ENCODE data around the gene FUS.

Gene FUS

DNA sequence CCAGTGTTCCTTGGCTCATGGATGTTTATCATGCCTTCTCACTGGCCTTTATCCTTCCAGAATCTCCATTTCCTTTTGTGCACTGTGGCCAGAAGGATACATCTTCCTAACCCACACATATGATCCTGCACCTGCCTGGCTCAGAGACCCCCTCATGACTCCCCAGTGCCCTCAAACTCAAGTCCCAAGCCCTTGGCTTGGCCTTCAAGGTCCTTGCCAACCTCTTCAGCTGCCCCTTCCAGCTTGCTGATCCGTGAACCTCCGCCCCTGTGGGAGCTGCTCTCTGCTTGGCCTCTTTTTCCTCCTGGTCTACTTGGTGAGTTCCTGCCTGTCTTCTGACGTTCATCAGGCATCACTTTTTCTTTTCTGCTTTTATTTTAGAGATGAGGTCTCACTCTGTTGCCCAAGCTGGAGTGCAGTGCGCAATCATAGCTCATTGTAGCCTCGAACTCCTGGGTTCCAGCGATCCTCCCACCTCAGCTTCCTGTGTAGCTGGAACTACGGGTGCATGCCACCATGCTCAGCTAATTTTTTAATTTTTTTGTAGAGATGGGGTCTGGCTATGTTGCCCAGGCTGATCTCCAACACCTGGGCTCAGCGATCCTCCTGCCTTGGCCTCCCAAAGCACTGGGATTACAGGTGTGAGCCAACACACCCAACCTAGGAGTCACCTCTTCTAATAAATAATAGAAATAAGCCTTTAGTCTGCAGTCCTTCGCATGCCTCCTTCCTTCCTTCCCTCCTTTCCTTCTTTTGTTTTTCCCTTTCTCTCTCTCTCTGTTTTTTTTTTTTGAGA is 25.1 kb downstream of the FUS start:
- no peak for DNase-seq

DNA sequence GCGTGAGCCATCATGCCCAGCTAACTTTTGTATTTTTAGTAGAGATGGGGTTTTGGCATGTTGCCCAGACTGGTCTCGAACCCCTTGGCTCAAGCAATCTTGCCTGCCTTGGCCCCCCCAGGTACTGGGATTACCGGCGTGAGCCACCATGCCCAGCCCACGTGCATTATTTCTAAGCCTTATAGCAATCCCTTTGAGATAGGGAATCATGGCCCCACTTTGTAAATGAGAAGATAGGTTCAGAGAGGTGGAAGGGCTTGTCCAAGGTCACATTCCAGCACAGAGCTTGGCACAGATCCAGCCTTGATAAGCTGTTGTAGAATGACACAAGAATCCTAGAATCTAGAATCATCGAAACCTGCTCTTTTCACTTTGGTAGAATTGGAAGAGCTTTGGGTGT is 26.8 kb downstream of the FUS start:
- DNase-seq: no peak

DNA sequence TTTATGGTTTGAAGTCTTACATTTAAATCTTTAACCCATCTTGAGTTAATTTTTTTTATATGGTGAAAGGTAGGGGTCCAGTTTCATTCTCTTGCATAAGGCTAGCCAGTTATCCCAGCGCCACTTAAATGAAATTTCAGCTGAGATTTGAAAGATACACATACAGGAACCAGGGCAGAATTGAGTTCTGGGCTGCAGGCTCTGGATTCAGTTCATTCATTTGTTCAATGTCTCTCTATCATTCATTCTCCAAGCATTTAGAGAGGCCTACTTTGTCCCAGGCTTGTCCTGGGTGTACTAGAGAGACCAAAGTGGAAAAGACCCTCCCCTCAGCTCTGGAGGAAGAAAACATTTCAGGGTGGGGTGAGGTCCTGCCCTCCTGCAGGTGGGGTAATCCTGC is 33.4 kb downstream of the FUS start:
- DNase-seq: no peak

DNA sequence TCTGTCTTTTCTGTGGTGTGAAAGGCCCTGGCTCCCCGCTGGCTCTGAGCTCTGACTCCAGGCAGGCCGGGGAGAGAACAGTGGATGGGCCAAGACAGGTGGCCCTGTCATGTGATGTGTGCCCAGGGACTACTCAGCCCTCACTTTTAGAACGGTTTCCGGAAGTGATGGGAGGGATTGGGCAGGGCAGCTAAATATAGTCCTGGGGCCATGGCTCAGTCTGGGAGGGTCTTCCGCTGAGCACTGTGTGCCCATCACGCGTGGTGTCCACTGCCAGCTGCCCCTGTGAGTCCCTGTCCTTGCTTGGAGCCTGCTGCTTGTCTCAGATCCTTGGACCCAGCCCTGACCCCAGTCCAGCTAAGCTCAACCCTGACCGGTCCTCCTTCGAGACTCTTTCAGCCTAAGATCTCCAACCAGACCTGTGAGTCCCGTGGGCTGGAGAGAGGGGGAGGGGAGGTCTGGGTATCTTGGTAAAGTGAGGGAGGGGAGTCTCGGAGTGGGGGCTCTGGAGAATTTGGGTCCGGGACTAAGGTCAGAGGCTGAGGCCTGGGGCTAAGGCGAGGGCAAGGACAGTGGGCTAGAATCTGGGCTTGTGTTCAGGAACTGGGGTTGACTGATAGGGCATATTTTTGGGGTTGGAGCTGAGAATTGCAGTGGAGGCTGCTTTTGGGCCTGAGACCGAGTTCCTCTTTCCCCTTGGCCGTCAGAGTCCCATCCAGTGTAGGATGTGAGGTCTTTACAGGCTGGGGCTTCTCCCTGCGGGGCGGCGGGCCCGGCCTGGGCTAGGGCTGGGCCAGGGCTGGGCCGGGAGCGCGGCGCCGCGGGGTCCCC is 34.2 kb downstream of the FUS start, which contains the start of gene TRIM72:
TRIM72 (plus strand) TSS at position 243 of the 831 bp plus-strand sequence. CDS start 620 bp downstream, outside the sequence.
- no peak for DNase-seq

DNA sequence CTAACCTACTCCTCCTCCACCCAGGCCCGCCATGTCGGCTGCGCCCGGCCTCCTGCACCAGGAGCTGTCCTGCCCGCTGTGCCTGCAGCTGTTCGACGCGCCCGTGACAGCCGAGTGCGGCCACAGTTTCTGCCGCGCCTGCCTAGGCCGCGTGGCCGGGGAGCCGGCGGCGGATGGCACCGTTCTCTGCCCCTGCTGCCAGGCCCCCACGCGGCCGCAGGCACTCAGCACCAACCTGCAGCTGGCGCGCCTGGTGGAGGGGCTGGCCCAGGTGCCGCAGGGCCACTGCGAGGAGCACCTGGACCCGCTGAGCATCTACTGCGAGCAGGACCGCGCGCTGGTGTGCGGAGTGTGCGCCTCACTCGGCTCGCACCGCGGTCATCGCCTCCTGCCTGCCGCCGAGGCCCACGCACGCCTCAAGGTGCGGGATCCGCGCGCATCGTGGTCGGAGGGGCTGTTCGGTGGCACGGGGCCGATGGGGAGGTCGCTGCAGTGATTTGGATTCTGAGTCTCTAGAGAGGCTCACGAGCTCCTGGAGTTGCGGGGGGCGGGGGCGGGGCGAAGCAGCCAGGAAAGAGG is 34.9 kb downstream of the FUS start:
- DNase-seq: no peak

DNA sequence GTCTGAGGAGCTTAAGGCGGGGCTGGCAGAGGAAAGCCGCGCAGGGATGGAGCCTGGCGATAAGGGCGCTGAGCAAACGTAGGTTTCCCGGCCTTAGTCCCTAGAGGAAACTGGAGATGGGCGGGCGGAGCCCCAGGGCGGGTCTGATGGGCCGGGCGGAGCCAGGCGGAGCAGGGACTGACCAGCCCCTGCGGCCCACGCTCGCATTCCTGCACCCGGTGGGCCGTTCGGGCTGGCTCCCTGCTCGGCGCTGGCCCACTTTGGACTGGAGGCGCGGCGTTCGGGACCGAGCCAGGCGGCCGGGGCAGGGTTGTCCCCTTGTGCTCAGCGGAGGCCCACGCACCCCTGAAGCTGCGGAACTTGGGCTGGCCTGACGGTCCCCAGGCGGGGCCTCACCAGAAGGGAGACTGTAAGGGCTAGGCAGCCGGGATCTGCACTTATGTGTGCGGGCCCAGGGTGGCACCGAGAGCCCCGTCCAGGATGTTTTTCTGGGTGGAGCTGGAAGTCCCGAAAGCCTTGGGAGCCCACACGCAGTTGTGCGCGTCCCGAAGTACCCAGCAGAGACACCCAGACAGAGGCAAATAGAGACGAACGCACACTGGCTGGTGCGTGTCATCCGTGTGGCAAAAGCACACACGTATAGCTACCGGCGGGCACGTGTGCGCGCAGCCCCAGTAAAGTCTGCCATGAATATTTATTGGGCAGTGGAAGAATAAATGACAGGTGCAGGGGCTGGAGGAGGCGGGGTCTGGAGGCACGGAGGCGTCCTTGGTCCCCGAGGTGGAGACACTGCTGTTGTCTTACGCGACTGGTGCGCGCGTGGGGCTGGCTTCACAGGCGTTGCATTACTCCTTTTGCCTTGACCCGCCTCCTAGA is 35.6 kb downstream of the FUS start:
- no peak for DNase-seq

DNA sequence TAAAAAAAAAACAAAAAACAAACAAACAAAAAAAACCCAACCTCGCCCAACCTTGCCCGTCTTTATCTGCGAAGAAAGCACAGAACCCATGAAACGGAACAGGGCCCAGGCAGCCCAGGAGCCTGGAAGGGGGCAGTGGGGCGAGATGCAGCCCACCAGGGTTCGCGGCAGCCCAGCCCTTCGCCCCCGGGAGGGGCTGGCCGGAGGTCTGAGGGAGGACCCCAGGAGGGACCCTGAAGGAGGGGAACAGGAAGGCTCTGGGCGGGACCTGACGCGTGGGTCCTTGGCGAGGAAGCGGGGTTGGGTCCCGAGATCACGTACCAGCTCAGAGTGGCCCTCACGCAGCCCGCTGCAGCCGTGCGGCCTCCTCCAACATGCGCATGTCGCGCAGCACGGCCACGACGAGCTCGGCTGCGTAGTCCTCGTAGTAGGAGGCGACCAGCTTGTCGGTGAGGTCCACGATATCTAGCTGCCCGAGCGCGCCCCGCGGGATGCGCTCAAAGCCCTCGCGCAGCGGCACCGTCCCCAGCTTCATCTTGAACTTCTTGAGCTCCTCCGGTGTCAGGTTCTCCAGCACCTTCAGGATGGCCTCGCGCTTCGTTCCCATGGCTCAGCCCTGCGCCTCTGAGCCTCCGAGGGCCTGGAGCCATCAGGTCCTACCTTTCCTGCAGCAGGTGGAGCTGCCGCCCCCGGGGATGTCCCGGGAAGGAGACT is 36.6 kb downstream of the FUS start, which contains the start of gene PYDC1:
PYDC1 (minus strand) TSS at position 714 of the 714 bp plus-strand sequence; CDS start at position 607, 107 bp downstream.
- DNase-seq: no peak

DNA sequence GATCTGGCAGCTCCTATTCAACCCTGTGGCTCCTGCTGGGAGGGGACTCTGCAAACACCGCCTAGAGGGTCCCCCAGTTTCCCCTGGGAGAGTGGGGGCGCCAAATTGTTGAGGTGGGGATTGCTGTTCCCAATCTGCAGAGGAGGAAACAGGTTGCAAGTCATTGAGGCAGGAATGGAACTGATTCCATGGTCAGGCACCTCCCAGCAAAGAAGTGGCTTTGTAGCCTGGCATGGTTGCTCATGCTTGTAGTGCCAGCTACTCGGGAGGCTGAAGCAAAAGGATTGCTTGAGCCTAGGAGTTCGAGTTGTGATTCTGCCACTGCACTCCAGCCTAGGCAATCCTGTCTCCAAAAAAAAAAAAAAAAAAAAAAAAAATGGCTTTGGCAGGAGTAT is 37.2 kb downstream of the FUS start:
- DNase-seq: no peak

DNA sequence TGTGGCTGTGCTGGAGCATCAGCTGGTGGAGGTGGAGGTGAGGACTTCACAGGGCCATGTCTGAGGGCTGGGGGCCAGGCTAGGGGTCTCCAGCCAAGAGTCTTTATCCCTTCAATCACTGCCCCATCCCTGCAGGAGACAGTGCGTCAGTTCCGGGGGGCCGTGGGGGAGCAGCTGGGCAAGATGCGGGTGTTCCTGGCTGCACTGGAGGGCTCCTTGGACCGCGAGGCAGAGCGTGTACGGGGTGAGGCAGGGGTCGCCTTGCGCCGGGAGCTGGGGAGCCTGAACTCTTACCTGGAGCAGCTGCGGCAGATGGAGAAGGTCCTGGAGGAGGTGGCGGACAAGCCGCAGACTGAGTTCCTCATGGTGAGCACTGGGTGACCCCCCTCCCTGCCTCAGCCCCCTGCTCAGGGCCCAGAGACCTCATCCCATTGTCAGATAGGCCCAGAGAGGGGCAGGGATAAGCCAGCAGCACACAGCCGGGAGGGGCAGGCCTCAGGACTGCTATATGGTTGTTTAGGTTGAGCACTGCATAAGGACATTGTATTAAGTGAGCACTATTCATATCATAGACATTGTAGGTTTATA is 39.3 kb downstream of the FUS start:
- no peak for DNase-seq

DNA sequence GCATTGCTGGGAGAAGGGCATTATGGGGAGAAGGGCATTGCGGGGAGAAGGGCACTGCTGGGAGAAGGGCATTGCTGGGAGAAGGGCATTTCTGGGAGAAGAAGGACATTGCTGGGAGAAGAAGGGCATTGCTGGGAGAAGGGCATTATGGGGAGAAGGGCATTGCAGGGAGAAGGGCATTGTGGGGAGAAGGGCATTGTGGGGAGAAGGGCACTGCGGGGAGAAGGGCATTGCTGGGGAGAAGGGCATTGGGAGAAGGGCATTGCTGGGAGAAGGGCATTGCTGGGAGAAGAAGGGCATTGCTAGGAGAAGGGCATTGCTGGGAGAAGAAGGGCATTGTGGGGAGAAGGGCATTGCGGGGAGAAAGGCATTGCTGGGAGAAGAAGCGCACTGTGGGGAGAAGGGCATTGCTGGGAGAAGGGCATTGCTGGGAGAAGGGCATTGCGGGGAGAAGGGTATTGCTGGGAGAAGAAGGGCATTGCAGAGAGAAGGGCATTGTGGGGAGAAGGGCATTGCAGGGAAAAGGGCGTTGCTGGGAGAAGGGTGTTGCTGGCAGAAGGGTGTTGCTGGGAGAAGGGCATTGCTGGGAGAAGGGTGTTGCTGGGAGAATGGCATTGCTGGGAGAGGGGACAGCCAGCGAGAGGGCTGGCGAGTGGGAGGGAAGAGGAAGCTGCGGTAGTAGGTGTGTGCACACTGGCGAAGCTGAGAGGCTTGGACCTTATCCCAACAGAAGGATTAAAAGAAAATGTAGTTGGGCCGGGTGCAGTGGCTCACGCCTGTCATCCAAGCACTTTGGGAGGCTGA is 41.6 kb downstream of the FUS start:
- DNase-seq: no peak

DNA sequence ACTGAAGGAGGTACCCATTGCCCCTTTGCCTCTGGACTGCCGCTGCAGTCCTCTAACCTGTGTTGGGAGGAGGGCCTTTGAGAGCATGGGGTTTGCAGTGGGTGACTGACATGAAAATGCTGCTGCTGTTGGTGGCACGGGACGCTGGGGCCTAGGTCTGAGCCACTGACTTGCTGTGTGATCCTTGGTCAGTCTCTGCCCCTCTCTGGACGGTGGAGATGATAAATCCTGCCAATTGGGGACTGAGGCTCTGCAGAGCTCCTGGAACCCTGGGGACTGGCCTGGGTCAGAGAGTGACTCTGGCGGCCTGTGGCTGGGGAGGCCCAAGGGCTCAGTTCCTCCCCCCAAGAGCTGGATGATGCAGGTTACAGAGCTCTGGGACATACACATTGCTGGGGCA is 43.1 kb downstream of the FUS start:
- DNase-seq: no peak

DNA sequence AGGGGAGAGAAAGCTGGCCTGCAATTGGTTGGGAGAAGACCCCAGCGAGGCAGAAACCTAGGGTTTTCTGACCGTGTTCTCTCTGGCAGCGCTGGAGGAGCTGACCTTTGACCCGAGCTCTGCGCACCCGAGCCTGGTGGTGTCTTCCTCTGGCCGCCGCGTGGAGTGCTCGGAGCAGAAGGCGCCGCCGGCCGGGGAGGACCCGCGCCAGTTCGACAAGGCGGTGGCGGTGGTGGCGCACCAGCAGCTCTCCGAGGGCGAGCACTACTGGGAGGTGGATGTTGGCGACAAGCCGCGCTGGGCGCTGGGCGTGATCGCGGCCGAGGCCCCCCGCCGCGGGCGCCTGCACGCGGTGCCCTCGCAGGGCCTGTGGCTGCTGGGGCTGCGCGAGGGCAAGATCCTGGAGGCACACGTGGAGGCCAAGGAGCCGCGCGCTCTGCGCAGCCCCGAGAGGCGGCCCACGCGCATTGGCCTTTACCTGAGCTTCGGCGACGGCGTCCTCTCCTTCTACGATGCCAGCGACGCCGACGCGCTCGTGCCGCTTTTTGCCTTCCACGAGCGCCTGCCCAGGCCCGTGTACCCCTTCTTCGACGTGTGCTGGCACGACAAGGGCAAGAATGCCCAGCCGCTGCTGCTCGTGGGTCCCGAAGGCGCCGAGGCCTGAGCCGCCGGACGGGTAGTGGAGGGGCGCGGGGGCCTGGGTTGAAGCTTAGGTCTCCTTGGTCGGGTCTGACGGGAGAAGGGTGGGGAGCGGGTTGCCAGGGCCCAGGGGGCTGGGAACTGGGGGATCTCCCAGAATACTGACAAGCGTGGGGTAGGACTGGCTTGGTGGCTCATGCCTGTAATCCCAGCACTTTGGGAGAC is 44.4 kb downstream of the FUS start:
- DNase-seq: no peak

DNA sequence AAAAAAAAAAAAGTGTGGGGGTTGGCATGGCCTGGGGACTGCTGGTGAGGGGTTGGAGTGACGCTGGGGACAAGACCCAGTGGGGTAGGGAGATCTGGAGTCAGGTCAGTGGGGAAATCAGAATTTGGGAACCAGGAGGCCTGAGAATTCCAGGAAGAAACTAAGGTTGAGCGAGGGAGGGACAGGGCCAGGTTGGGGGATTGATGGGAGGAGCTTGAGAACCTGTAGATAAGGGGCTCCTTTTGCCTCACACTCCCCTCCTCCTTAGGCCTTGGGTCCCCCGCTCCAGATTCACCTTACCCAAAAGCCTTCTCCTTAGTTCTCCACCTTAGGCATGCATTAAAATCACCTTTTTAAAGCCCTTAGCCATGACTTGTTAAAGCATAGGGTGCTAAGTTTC is 45.3 kb downstream of the FUS start:
- DNase-seq: no peak

DNA sequence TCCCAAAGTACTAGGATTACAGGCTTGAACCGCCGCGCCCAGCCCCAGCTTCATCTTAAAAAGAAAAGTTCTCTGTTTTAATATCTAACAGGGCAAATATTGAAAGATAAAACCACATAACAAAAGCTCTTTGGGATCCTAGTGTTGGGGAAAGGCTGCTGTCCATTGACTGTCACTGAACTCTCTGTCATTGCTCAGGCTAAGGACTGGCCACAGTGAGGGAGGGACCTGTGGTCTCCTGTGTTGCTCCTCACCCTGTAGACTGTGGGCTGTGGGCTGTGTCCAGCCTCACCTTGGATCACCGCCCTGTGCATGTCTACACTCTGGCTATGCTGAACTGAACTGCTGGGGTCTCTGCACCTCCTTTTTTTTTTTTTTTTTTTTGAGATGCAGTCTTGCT is 48.3 kb downstream of the FUS start:
- DNase-seq: no peak

DNA sequence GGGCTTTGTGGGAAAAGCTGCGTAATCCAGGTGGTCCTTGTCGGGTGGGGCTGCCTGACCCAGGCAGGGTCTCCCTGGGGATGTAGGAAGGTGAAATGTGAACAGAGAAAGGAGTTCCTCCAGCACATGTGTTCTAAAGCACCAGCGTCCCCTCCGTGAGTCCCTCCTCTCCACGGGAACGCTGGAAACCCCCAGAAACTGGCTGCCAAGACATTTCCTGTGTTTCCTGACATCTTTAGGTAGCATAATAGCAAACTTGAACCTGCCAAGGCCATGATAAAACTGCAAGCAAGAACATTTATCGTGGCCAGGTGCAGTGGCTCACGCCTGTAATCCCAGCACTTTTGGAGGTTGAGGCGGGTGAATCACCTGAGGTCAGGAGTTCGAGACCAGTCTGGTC is 49.6 kb downstream of the FUS start:
- DNase-seq: no peak

DNA sequence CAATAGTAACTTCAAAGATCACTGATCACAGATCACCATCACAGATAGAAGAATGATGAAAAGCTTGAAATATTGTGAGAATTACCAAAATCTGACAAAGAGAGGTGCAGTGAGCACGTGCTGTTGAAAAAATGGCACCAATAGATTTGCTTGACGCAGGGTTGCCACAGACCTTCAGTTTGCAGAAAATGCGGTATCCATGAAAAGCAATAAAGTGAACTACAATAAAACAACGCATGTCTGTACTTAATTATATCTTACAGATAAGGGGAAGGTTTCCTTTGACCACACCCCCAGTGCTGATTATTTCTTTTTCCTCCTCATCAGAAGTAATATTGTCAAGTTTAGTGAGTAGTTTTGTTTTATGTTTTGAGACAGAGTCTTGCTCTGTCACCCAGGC is 58.1 kb downstream of the FUS start:
- no peak for DNase-seq
